ENCODE results near the gene SAMSN1.
"Not testable (repeated sequence)": the region's sequence is repeated elsewhere in the genome, so short reads cannot be mapped to it uniquely, and the experiment has no call there.

The SAMSN1 gene

GRCh38 chr21:14527696-14528652 lies 18.1 kb downstream of the SAMSN1 start:
- DNase-seq (ENCODE audit: low read depth), result no peak

- DNase-seq (ENCODE audit: low read depth), result no peak
These were observed 19.0 kb downstream of the SAMSN1 start for GRCh38 chr21:14526836-14527695.

GRCh38 chr21:14526199-14526598 lies 19.9 kb downstream of the SAMSN1 start:
- DNase-seq (ENCODE audit: low read depth), result no peak

GRCh38 chr21:14523234-14523633 lies 22.9 kb downstream of the SAMSN1 start:
- DNase-seq (ENCODE audit: low read depth), result no peak

- DNase-seq (ENCODE audit: low read depth), result no peak
These were observed 23.4 kb downstream of the SAMSN1 start for GRCh38 chr21:14522736-14523135.

GRCh38 chr21:14520535-14520934 lies 25.6 kb downstream of the SAMSN1 start:
- DNase-seq (ENCODE audit: low read depth), result no peak

GRCh38 chr21:14519000-14519399 lies 27.1 kb downstream of the SAMSN1 start:
- no peak for DNase-seq (ENCODE audit: low read depth)

GRCh38 chr21:14513804-14514203 lies 32.3 kb downstream of the SAMSN1 start:
- no peak for DNase-seq (ENCODE audit: low read depth)

GRCh38 chr21:14506859-14507457 lies 39.2 kb downstream of the SAMSN1 start:
- DNase-seq (ENCODE audit: low read depth), result not testable (repeated sequence)

GRCh38 chr21:14500873-14501272 lies 45.2 kb downstream of the SAMSN1 start:
- no peak for DNase-seq (ENCODE audit: low read depth)

GRCh38 chr21:14499316-14499715 lies 46.8 kb downstream of the SAMSN1 start:
- no peak for DNase-seq (ENCODE audit: low read depth)

- no peak for DNase-seq (ENCODE audit: low read depth)
These were observed 48.3 kb downstream of the SAMSN1 start for GRCh38 chr21:14497825-14498224.

GRCh38 chr21:14495075-14495474 lies 51.0 kb downstream of the SAMSN1 start:
- DNase-seq (ENCODE audit: low read depth), result no peak

GRCh38 chr21:14494181-14494580 lies 51.9 kb downstream of the SAMSN1 start:
- not testable (repeated sequence) for DNase-seq (ENCODE audit: low read depth)

GRCh38 chr21:14493731-14494130 lies 52.4 kb downstream of the SAMSN1 start:
- DNase-seq (ENCODE audit: low read depth), result no peak

- DNase-seq (ENCODE audit: low read depth), result no peak
These were observed 53.2 kb downstream of the SAMSN1 start for GRCh38 chr21:14492931-14493330.

- no peak for DNase-seq (ENCODE audit: low read depth)
These were observed 54.8 kb downstream of the SAMSN1 start for GRCh38 chr21:14491269-14491681.

GRCh38 chr21:14488672-14489204 lies 57.4 kb downstream of the SAMSN1 start:
- no peak for DNase-seq (ENCODE audit: low read depth)

- DNase-seq (ENCODE audit: low read depth), result no peak
These were observed 58.4 kb downstream of the SAMSN1 start for GRCh38 chr21:14487490-14488432.

- no peak for DNase-seq (ENCODE audit: low read depth)
These were observed 59.2 kb downstream of the SAMSN1 start for GRCh38 chr21:14486869-14487268.
